ENCODE data around the gene NT5DC1.

GRCh38 chr6:116101790-116102189 lies 1.1 kb downstream of the NT5DC1 start:
- no peak for TF ChIP-seq POLR2AphosphoS5 (IDR thresholded peaks at IDR 0.05; ENCODE audit: low read depth)
- no peak for TF ChIP-seq CTCF (IDR thresholded peaks at IDR 0.05; ENCODE audit: insufficient read depth, low read length)
- no peak for TF ChIP-seq GABPA (IDR thresholded peaks at IDR 0.05; ENCODE audit: low read depth)
- TF ChIP-seq REST (IDR thresholded peaks at IDR 0.05; ENCODE audit: insufficient replicate concordance, low read depth): no peak

Data from HL-60 (cell line).